ENCODE data around the gene TTC4. TPM values are rescaled to one million over a fixed set of nuclear protein-coding genes. Genes with fewer than 3 reads are reported as not detected.

TTC4 gene
- total RNA-seq, 1 donor from 2014 or later, result 25.8 TPM

GRCh38 chr1:54678776-54679643 lies 36.7 kb upstream of the TTC4 start:
- Mint-ChIP-seq H3K4me1 (ENCODE audit: unreplicated experiment) (peaks cover 12% of the 10 kb centered on the region), H3K9me3 (no peaks in the 10 kb centered on the region), H3K27me3 (no peaks in the 10 kb centered on the region), H3K27ac (no peak overlapping the region), H3K4me3 (no peak overlapping the region), H3K36me3 (no peaks in the 10 kb centered on the region)
- no peak for TF ChIP-seq CTCF (conservative IDR thresholded peaks at IDR 0.05)
- no peak for DNase-seq (ENCODE audit: extremely low spot score, unreplicated experiment)

GRCh38 chr1:54679706-54680105 lies 36.0 kb upstream of the TTC4 start:
- no peak overlapping the region for H3K27ac Mint-ChIP-seq
- peaks cover 12% of the 10 kb centered on the region for H3K4me1 Mint-ChIP-seq (ENCODE audit: unreplicated experiment)
- no peak for DNase-seq (ENCODE audit: extremely low spot score, unreplicated experiment)
- TF ChIP-seq CTCF (conservative IDR thresholded peaks at IDR 0.05), result no peak
- H3K36me3 Mint-ChIP-seq, result no peaks in the 10 kb centered on the region
- H3K27me3 Mint-ChIP-seq, result no peaks in the 10 kb centered on the region
- no peak overlapping the region for H3K4me3 Mint-ChIP-seq
- no peaks in the 10 kb centered on the region for H3K9me3 Mint-ChIP-seq

- Mint-ChIP-seq H3K9me3 (no peaks in the 10 kb centered on the region), H3K27ac (no peak overlapping the region), H3K4me3 (no peak overlapping the region), H3K27me3 (no peaks in the 10 kb centered on the region), H3K4me1 (ENCODE audit: unreplicated experiment) (peaks cover 12% of the 10 kb centered on the region), H3K36me3 (no peaks in the 10 kb centered on the region)
- TF ChIP-seq CTCF (conservative IDR thresholded peaks at IDR 0.05), result no peak
- DNase-seq (ENCODE audit: extremely low spot score, unreplicated experiment), result no peak
Observed at GRCh38 chr1:54680387-54680786, 35.3 kb upstream of the TTC4 start.

GRCh38 chr1:54681358-54681757 lies 34.3 kb upstream of the TTC4 start:
- DNase-seq (ENCODE audit: extremely low spot score, unreplicated experiment), result no peak
- no peak overlapping the region for H3K4me3 Mint-ChIP-seq
- TF ChIP-seq CTCF (conservative IDR thresholded peaks at IDR 0.05), result no peak
- H3K27ac Mint-ChIP-seq, result peak overlapping the region; percentile 43
- H3K27me3 Mint-ChIP-seq, result no peaks in the 10 kb centered on the region
- peaks cover 12% of the 10 kb centered on the region for H3K4me1 Mint-ChIP-seq (ENCODE audit: unreplicated experiment)
- H3K9me3 Mint-ChIP-seq, result no peaks in the 10 kb centered on the region
- H3K36me3 Mint-ChIP-seq, result no peaks in the 10 kb centered on the region

- no peaks in the 10 kb centered on the region for H3K27me3 Mint-ChIP-seq
- H3K4me3 Mint-ChIP-seq, result no peak overlapping the region
- DNase-seq (ENCODE audit: extremely low spot score, unreplicated experiment), result no peak
- H3K9me3 Mint-ChIP-seq, result no peaks in the 10 kb centered on the region
- H3K4me1 Mint-ChIP-seq (ENCODE audit: unreplicated experiment), result peaks cover 12% of the 10 kb centered on the region
- H3K27ac Mint-ChIP-seq, result no peak overlapping the region
- no peak for TF ChIP-seq CTCF (conservative IDR thresholded peaks at IDR 0.05)
- H3K36me3 Mint-ChIP-seq, result no peaks in the 10 kb centered on the region
Observed at GRCh38 chr1:54683453-54683852, 32.2 kb upstream of the TTC4 start.
